K562 (cell line): ENCODE measurements around the gene CPZ.

Experiments
- ATF3 ChIP-seq, 2 experiments: fragments of 450-650 bp in 1 of 2; sonication (generic) in 1 of 2; formaldehyde crosslinking in 1 of 2; IDR thresholded peaks in 1 of 2; conservative IDR thresholded peaks in 1 of 2; 2 replicates each; pipeline versions ENCODE4 v1.6.1 to v1.8.1; 2016 to 2023; ENCODE audit warnings: mild to moderate bottlenecking in 2 of 2, moderate library complexity in 2 of 2, inconsistent platforms in 1 of 2, missing genetic modification reagents in 1 of 2
- BHLHE40 ChIP-seq: IDR thresholded peaks from 2 replicates; pipeline ENCODE4 v1.6.1; 2011; ENCODE audit warnings: low read length, improper control_type of control experiment
- CBX5 ChIP-seq: IDR thresholded peaks from 2 replicates; pipeline ENCODE4 v1.6.1; 2014; ENCODE audit warnings: low read depth, borderline replicate concordance
- CTCF ChIP-seq, 3 experiments: IDR thresholded peaks in 2 of 3; conservative IDR thresholded peaks in 1 of 3; 2 replicates each; pipeline ENCODE4 v1.5.1; 2011 to 2012; ENCODE audit warnings: low read length in 3 of 3, mild to moderate bottlenecking in 3 of 3, control low read depth in 2 of 3, improper control_type of control experiment in 1 of 3, inconsistent platforms in 1 of 3, low read depth in 1 of 3, mixed read lengths in 1 of 3, moderate library complexity in 1 of 3; ENCODE audit not compliant: insufficient read depth in 2 of 3
- FOXA1 ChIP-seq: fragments of 450-650 bp; IDR thresholded peaks from 2 replicates; pipeline ENCODE4 v1.6.1; 2016; ENCODE audit warnings: mild to moderate bottlenecking, borderline replicate concordance
- FOXP4 ChIP-seq: sonication (generic); formaldehyde crosslinking; IDR thresholded peaks from 2 replicates; pipeline ENCODE4 v1.8.0; 2022; ENCODE audit warnings: mild to moderate bottlenecking, missing genetic modification reagents, borderline replicate concordance
- IFI16 ChIP-seq: fragments of 250-450 bp; sonication (Bioruptor Pico); IDR thresholded peaks from 2 replicates; pipeline ENCODE4 v2.1.2; 2022; ENCODE audit warnings: mild to moderate bottlenecking, inconsistent platforms
- KLF10 ChIP-seq: fragments of 250-450 bp; sonication (Bioruptor Pico); IDR thresholded peaks from 2 replicates; pipeline ENCODE4 v1.6.1; 2021; ENCODE audit warnings: matching md5 sums
- SIN3A ChIP-seq, 2 experiments: fragments of 150-350 bp in 1 of 2; IDR thresholded peaks; 2 replicates each; pipeline ENCODE4 v1.6.1; 2011 to 2016; ENCODE audit warnings: borderline replicate concordance in 2 of 2, low read depth in 2 of 2, low read length in 2 of 2, mild to moderate bottlenecking in 2 of 2, moderate library complexity in 2 of 2; ENCODE audit not compliant: control insufficient read depth in 1 of 2
- TEAD4 ChIP-seq, 2 experiments: sonication (generic) in 1 of 2; formaldehyde crosslinking in 1 of 2; IDR thresholded peaks; 2 replicates each; pipeline versions ENCODE4 v1.6.1 to v1.8.0; 2012 to 2022; ENCODE audit warnings: borderline replicate concordance in 1 of 2, inconsistent platforms in 1 of 2, low read length in 1 of 2, mild to moderate bottlenecking in 1 of 2, missing genetic modification reagents in 1 of 2
- ZBTB49 ChIP-seq: sonication (generic); formaldehyde crosslinking; IDR thresholded peaks from 2 replicates; pipeline ENCODE4 v1.8.0; 2022; ENCODE audit warnings: missing genetic modification reagents, mild to moderate bottlenecking, borderline replicate concordance
- TF ChIP-seq, protein P1 (sequence below), 2 experiments: fragments of 450-650 bp in 1 of 2; sonication (generic) in 1 of 2; formaldehyde crosslinking in 1 of 2; IDR thresholded peaks; 2 replicates each; pipeline versions ENCODE4 v1.7.1 to v1.9.0; 2016 to 2022; ENCODE audit warnings: inconsistent platforms in 1 of 2, mild to moderate bottlenecking in 1 of 2, missing genetic modification reagents in 1 of 2

- no peak for TF ChIP-seq SIN3A (IDR thresholded peaks at IDR 0.05; ENCODE audit: borderline replicate concordance in 2 of 2, control insufficient read depth in 1 of 2, low read depth in 2 of 2, low read length in 2 of 2)
- no peak for TF ChIP-seq BHLHE40
- no peak for TF ChIP-seq KLF10 (CRISPR knock-in tag)
- TF ChIP-seq ZBTB49 (CRISPR knock-in tag), result no peak
- TF ChIP-seq CBX5, result no peak
- TF ChIP-seq CTCF (IDR thresholded peaks at IDR 0.05 in 2 of 3, conservative IDR thresholded peaks at IDR 0.05 in 1 of 3; ENCODE audit: insufficient read depth in 2 of 3, low read depth in 1 of 3, low read length in 3 of 3), result no peak
- no peak for TF ChIP-seq TEAD4 (IDR thresholded peaks at IDR 0.05; ENCODE audit: low read length)
- TF ChIP-seq TEAD4 (CRISPR knock-in tag; IDR thresholded peaks at IDR 0.05; ENCODE audit: borderline replicate concordance), result no peak
- no peak for TF ChIP-seq IFI16 (CRISPR knock-in tag)
- TF ChIP-seq, protein P1, sequence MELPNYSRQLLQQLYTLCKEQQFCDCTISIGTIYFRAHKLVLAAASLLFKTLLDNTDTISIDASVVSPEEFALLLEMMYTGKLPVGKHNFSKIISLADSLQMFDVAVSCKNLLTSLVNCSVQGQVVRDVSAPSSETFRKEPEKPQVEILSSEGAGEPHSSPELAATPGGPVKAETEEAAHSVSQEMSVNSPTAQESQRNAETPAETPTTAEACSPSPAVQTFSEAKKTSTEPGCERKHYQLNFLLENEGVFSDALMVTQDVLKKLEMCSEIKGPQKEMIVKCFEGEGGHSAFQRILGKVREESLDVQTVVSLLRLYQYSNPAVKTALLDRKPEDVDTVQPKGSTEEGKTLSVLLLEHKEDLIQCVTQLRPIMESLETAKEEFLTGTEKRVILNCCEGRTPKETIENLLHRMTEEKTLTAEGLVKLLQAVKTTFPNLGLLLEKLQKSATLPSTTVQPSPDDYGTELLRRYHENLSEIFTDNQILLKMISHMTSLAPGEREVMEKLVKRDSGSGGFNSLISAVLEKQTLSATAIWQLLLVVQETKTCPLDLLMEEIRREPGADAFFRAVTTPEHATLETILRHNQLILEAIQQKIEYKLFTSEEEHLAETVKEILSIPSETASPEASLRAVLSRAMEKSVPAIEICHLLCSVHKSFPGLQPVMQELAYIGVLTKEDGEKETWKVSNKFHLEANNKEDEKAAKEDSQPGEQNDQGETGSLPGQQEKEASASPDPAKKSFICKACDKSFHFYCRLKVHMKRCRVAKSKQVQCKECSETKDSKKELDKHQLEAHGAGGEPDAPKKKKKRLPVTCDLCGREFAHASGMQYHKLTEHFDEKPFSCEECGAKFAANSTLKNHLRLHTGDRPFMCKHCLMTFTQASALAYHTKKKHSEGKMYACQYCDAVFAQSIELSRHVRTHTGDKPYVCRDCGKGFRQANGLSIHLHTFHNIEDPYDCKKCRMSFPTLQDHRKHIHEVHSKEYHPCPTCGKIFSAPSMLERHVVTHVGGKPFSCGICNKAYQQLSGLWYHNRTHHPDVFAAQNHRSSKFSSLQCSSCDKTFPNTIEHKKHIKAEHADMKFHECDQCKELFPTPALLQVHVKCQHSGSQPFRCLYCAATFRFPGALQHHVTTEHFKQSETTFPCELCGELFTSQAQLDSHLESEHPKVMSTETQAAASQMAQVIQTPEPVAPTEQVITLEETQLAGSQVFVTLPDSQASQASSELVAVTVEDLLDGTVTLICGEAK (IDR thresholded peaks at IDR 0.05), result no peak
- TF ChIP-seq, protein P1 (CRISPR knock-in tag; IDR thresholded peaks at IDR 0.05), result no peak
- no peak for TF ChIP-seq FOXP4 (CRISPR knock-in tag)
- TF ChIP-seq FOXA1, result no peak
- no peak for TF ChIP-seq ATF3 (IDR thresholded peaks at IDR 0.05)
- TF ChIP-seq ATF3 (CRISPR knock-in tag; conservative IDR thresholded peaks at IDR 0.05), result no peak
Observed at GRCh38 chr4:8552581-8553205, 39.9 kb upstream of the CPZ start.
